Mesothelial cell of epicardium (in vitro differentiated cells): Measurements from ENCODE around the gene KIAA1549. TPM values are rescaled to one million over a fixed set of nuclear protein-coding genes. Genes with fewer than 3 reads are reported as not detected.

Source experiments
- DNase-seq, 2 experiments: peaks; one replicate each; pipeline ENCODE4 v3.0.0; 2021; ENCODE audit warnings: low spot score in 2 of 2; ENCODE audit not compliant: unreplicated experiment in 2 of 2
- H3K27ac Mint-ChIP-seq: 2 replicates; pipeline ENCODE4 v1.8.0; 2021; ENCODE audit warnings: mixed read lengths
- H3K27me3 Mint-ChIP-seq: 2 replicates; pipeline ENCODE4 v1.8.0; 2021; ENCODE audit warnings: low read depth, mixed read lengths
- H3K36me3 Mint-ChIP-seq: 2 replicates; pipeline ENCODE4 v1.8.0; 2021; ENCODE audit warnings: mixed read lengths
- H3K4me1 Mint-ChIP-seq: 2 replicates; pipeline ENCODE4 v1.8.0; 2021; ENCODE audit warnings: mixed read lengths
- H3K4me3 Mint-ChIP-seq: 2 replicates; pipeline ENCODE4 v1.8.0; 2021; ENCODE audit warnings: mild to moderate bottlenecking, moderate library complexity, mixed read lengths
- H3K9me3 Mint-ChIP-seq: 2 replicates; pipeline ENCODE4 v1.8.0; 2021; ENCODE audit warnings: mixed read lengths
- CTCF ChIP-seq: fragments of 200-600 bp; sonication (generic); IDR thresholded peaks from one replicate; pipeline ENCODE4 v1.5.0; 2021; ENCODE audit warnings: antibody characterized with exemption; ENCODE audit not compliant: unreplicated experiment
- total RNA-seq: library from RNA; stranded (reverse); gene quantifications from 3 replicates; pipeline ENCODE4 v1.2.1, GENCODE V29; 2021

The KIAA1549 gene
- total RNA-seq, 1 donor from 2014 or later: 34.8 TPM

GRCh38 chr7:138954545-138955475 is 26.4 kb downstream of the KIAA1549 start:
- TF ChIP-seq CTCF: no peak
- no peak overlapping the region for H3K4me3 Mint-ChIP-seq
- no peaks in the 10 kb centered on the region for H3K27me3 Mint-ChIP-seq
- H3K36me3 Mint-ChIP-seq: peaks cover 4% of the 10 kb centered on the region
- H3K4me1 Mint-ChIP-seq: no peaks in the 10 kb centered on the region
- H3K9me3 Mint-ChIP-seq: peaks cover 6% of the 10 kb centered on the region
- DNase-seq: no peak
- no peak overlapping the region for H3K27ac Mint-ChIP-seq

- Mint-ChIP-seq H3K4me3 (no peak overlapping the region), H3K4me1 (no peaks in the 10 kb centered on the region), H3K27me3 (no peaks in the 10 kb centered on the region), H3K36me3 (peaks cover 1% of the 10 kb centered on the region), H3K9me3 (peaks cover 6% of the 10 kb centered on the region), H3K27ac (no peak overlapping the region)
- no peak for TF ChIP-seq CTCF
- no peak for DNase-seq
Observed at GRCh38 chr7:138952791-138953190, 28.4 kb downstream of the KIAA1549 start.

GRCh38 chr7:138951953-138952352 is 29.2 kb downstream of the KIAA1549 start:
- H3K9me3 Mint-ChIP-seq: peaks cover 5% of the 10 kb centered on the region
- no peak for DNase-seq
- no peaks in the 10 kb centered on the region for H3K4me1 Mint-ChIP-seq
- no peak for TF ChIP-seq CTCF
- no peaks in the 10 kb centered on the region for H3K36me3 Mint-ChIP-seq
- no peaks in the 10 kb centered on the region for H3K27me3 Mint-ChIP-seq
- H3K27ac Mint-ChIP-seq: no peak overlapping the region
- H3K4me3 Mint-ChIP-seq: no peak overlapping the region

- no peaks in the 10 kb centered on the region for H3K36me3 Mint-ChIP-seq
- no peak overlapping the region for H3K27ac Mint-ChIP-seq
- no peaks in the 10 kb centered on the region for H3K27me3 Mint-ChIP-seq
- H3K9me3 Mint-ChIP-seq: no peaks in the 10 kb centered on the region
- H3K4me3 Mint-ChIP-seq: no peak overlapping the region
- DNase-seq: no peak
- TF ChIP-seq CTCF: no peak
- no peaks in the 10 kb centered on the region for H3K4me1 Mint-ChIP-seq
Observed at GRCh38 chr7:138949421-138950088, 31.6 kb downstream of the KIAA1549 start.

- TF ChIP-seq CTCF: no peak
- no peak overlapping the region for H3K27ac Mint-ChIP-seq
- no peaks in the 10 kb centered on the region for H3K9me3 Mint-ChIP-seq
- no peak overlapping the region for H3K4me3 Mint-ChIP-seq
- no peaks in the 10 kb centered on the region for H3K36me3 Mint-ChIP-seq
- H3K4me1 Mint-ChIP-seq: no peaks in the 10 kb centered on the region
- DNase-seq: no peak
- no peaks in the 10 kb centered on the region for H3K27me3 Mint-ChIP-seq
Observed at GRCh38 chr7:138948403-138948802, 32.8 kb downstream of the KIAA1549 start.
